ENCODE data around the gene TMEM263. TPM values are rescaled to one million over a fixed set of nuclear protein-coding genes. Genes with fewer than 3 reads are reported as not detected.

The TMEM263 gene
- total and polyA plus RNA-seq, 2 experiments from 2014 or later = 7.1 to 10.4 TPM

GRCh38 chr12:106982229-106982628 is 26.5 kb downstream of the TMEM263 start:
- H3K9me2 ChIP-seq (ENCODE audit: insufficient read depth) = no peaks in the 10 kb centered on the region
- no peaks in the 10 kb centered on the region; the same call in 1 of the 2 replicates for H4K20me1 ChIP-seq (replicated peaks; ENCODE audit: insufficient read depth)
- Mint-ChIP-seq H3K27ac (no peak overlapping the region), H3K4me3 (no peak overlapping the region), H3K36me3 (ENCODE audit: low read depth) (peaks cover 20% of the 10 kb centered on the region), H3K27me3 (ENCODE audit: insufficient read depth, low read depth, poor library complexity) (peaks cover 5% of the 10 kb centered on the region), H3K4me1 (peaks cover 11% of the 10 kb centered on the region), H3K9me3 (no peaks in the 10 kb centered on the region)
- ATAC-seq (no peak), DNase-seq (ENCODE audit: low spot score) (no peak)
- no peaks in the 10 kb centered on the region for H3K36me3 ChIP-seq (ENCODE audit: insufficient read depth)
- no peak overlapping the region for H3K4me3 ChIP-seq
- H2AFZ ChIP-seq = no peak overlapping the region
- no peaks in the 10 kb centered on the region for H3F3A ChIP-seq (replicated peaks; ENCODE audit: low read depth)
- H3K27me3 ChIP-seq (ENCODE audit: insufficient read depth) = no peaks in the 10 kb centered on the region
- H3K27ac ChIP-seq (ENCODE audit: low read depth) = no peak overlapping the region
- no peak overlapping the region for H3K4me2 ChIP-seq
- 0 out of 2 replicates have a peak, but pooled peaks cover 4% of the 10 kb centered on the region for H3K79me2 ChIP-seq (replicated peaks; ENCODE audit: insufficient read depth)
- TF ChIP-seq ZNF331 (CRISPR knock-in tag; IDR thresholded peaks at IDR 0.05; ENCODE audit: low read depth) (no peak), JUNB (IDR thresholded peaks at IDR 0.05; ENCODE audit: unreplicated experiment) (no peak), CREB1 (CRISPR knock-in tag; IDR thresholded peaks at IDR 0.05; ENCODE audit: low read depth) (no peak), ETS1 (IDR thresholded peaks at IDR 0.05) (no peak), ZNF114 (CRISPR knock-in tag; IDR thresholded peaks at IDR 0.05) (no peak), POLR2AphosphoS5 (IDR thresholded peaks at IDR 0.05; ENCODE audit: low read depth) (no peak), NANOG (IDR thresholded peaks at IDR 0.05; ENCODE audit: borderline replicate concordance) (no peak), STAT1 (IDR thresholded peaks at IDR 0.05; ENCODE audit: unreplicated experiment) (no peak), EZH2phosphoT487 (IDR thresholded peaks at IDR 0.05; ENCODE audit: unreplicated experiment) (no peak), ZNF462 (CRISPR knock-in tag; IDR thresholded peaks at IDR 0.05) (no peak), REST (IDR thresholded peaks at IDR 0.05; ENCODE audit: unreplicated experiment) (no peak), EZH2 (IDR thresholded peaks at IDR 0.05; ENCODE audit: low read depth, unreplicated experiment) (no peak), CTCF (conservative IDR thresholded peaks at IDR 0.05; ENCODE audit: low read depth in 2 of 2) (no peak)
- no peaks in the 10 kb centered on the region for H3K4me1 ChIP-seq (ENCODE audit: insufficient read depth)

Measured in GM23338 (cell line).